K562 (cell line): Measurements from ENCODE around the gene HSPB6. TPM values are rescaled to one million over a fixed set of nuclear protein-coding genes. Genes with fewer than 3 reads are reported as not detected.

Experiments used
- ATAC-seq: fragments of 200-7000 bp; cut with Tn5 transposase; 3 replicates; pipeline ENCODE4 v1.9.1; 2020; ENCODE audit warnings: moderate library complexity
- BruUV-seq: library from RNA; stranded (reverse); fragments of 400-500 nt; replicated peaks from 2 replicates; lab custom pipeline; 2021; lab: Mats Ljungman, UMichigan
- CTCF ChIA-PET: fragments of 300-600 bp; formaldehyde crosslinking; extraction: SDS; loops from one replicate; lab custom pipeline; 2021; ENCODE audit warnings: low intra/inter-chr PET ratio; lab: Yijun Ruan, JAX
- POLR2A ChIA-PET: fragments of 300-600, 350-650 bp; sonication (Branson Sonifier 250); formaldehyde crosslinking; extraction: SDS; loops from one replicate; lab custom pipeline; 2021; ENCODE audit warnings: antibody characterized with exemption, inconsistent platforms; lab: Yijun Ruan, JAX
- DNase-seq, 4 experiments: peaks; one replicate each; pipeline versions ENCODE4 v3.0.0 to v3.0.0-alpha.2; 2011 to 2018; ENCODE audit warnings: low spot score in 3 of 4, mixed read lengths in 3 of 4; ENCODE audit errors: extremely low read depth in 1 of 4
- FAIRE-seq: peaks from 2 replicates; lab custom pipeline; 2011; peaks lifted over from hg19 to GRCh38; lab: Jason Lieb, UNC
- H2AFZ ChIP-seq: 2 replicates; pipeline ENCODE4 v1.6.0; 2011; ENCODE audit warnings: low read depth, low read length, control low read depth, inconsistent platforms
- H3K27ac ChIP-seq: fragments of 200-600 bp; 3 replicates; pipeline ENCODE4 v1.8.0; 2011; ENCODE audit warnings: low read depth, mild to moderate bottlenecking, control low read depth, inconsistent platforms, low read length, moderate library complexity, mixed read lengths; ENCODE audit errors: extremely low read depth
- H3K27me3 ChIP-seq, 2 experiments: fragments of 300-600 bp in 1 of 2; 2 replicates in 1 of 2; 3 replicates in 1 of 2; pipeline versions ENCODE4 v1.6.0 to v1.8.0; 2011; ENCODE audit warnings: inconsistent platforms in 2 of 2, low read length in 2 of 2, mild to moderate bottlenecking in 1 of 2, mixed read lengths in 1 of 2, moderate library complexity in 1 of 2; ENCODE audit not compliant: control insufficient read depth in 2 of 2, insufficient read depth in 2 of 2
- H3K36me3 ChIP-seq: fragments of 300-600 bp; 3 replicates; pipeline ENCODE4 v1.8.0; 2011; ENCODE audit warnings: mild to moderate bottlenecking, low read length, inconsistent platforms; ENCODE audit not compliant: control insufficient read depth, insufficient read depth
- H3K4me1 ChIP-seq, 2 experiments: fragments of 200-600 bp in 1 of 2; replicated peaks in 1 of 2; 2 replicates in 1 of 2; 3 replicates in 1 of 2; pipeline versions ENCODE4 v1.5.1 to v1.8.0; 2011; ENCODE audit warnings: inconsistent platforms in 2 of 2, low read length in 2 of 2, mild to moderate bottlenecking in 1 of 2, mixed read lengths in 1 of 2, moderate library complexity in 1 of 2; ENCODE audit not compliant: control insufficient read depth in 2 of 2, insufficient read depth in 2 of 2
- H3K4me2 ChIP-seq: 2 replicates; pipeline ENCODE4 v1.6.1; 2011; ENCODE audit warnings: low read length, control low read depth, inconsistent platforms, mixed read lengths; ENCODE audit not compliant: insufficient read depth
- H3K4me3 ChIP-seq: fragments of 200-600 bp; sonication (generic), shearing (Covaris generic); 2 replicates; pipeline ENCODE4 v1.5.1; 2016; ENCODE audit warnings: control low read depth, inconsistent platforms
- H3K79me2 ChIP-seq: fragments of 200-600 bp; 3 replicates; pipeline ENCODE4 v1.8.0; 2011; ENCODE audit warnings: low read length, inconsistent platforms; ENCODE audit not compliant: control insufficient read depth, insufficient read depth
- H3K9ac ChIP-seq, 2 experiments: 2 replicates each; pipeline versions ENCODE4 v1.6.0 to v1.6.1; 2011; ENCODE audit warnings: low read depth in 2 of 2, low read length in 2 of 2, control low read depth in 1 of 2, inconsistent platforms in 1 of 2, mild to moderate bottlenecking in 1 of 2, mixed read lengths in 1 of 2; ENCODE audit not compliant: insufficient read depth in 1 of 2
- H3K9me1 ChIP-seq: one replicate; pipeline ENCODE4 v1.6.0; 2011; ENCODE audit warnings: inconsistent platforms, mild to moderate bottlenecking, low read length, moderate library complexity; ENCODE audit not compliant: control insufficient read depth, insufficient read depth
- H3K9me3 ChIP-seq: replicated peaks from 2 replicates; pipeline ENCODE4 v1.5.1; 2011; ENCODE audit warnings: low read depth, low read length, inconsistent platforms; ENCODE audit not compliant: control insufficient read depth, insufficient read depth
- H4K20me1 ChIP-seq: replicated peaks from 2 replicates; pipeline ENCODE4 v1.6.1; 2011; ENCODE audit warnings: low read length, inconsistent platforms, mixed read lengths; ENCODE audit not compliant: control insufficient read depth, insufficient read depth
- CREB1 ChIP-seq, 2 experiments: sonication (generic) in 1 of 2; formaldehyde crosslinking in 1 of 2; IDR thresholded peaks; 2 replicates each; pipeline versions ENCODE4 v1.6.1 to v1.8.0; 2012 to 2022; ENCODE audit warnings: inconsistent platforms in 1 of 2, mild to moderate bottlenecking in 1 of 2, missing genetic modification reagents in 1 of 2, moderate library complexity in 1 of 2
- ESRRB ChIP-seq: fragments of 250-450 bp; sonication (Bioruptor Pico); IDR thresholded peaks from 2 replicates; pipeline ENCODE4 v1.5.0; 2020; ENCODE audit warnings: mild to moderate bottlenecking, moderate library complexity, borderline replicate concordance
- FIP1L1 ChIP-seq: fragments of 200-400 bp; formaldehyde crosslinking; IDR thresholded peaks from 2 replicates; pipeline ENCODE4 v1.6.1; 2018; ENCODE audit warnings: mild to moderate bottlenecking, low read depth, low read length; ENCODE audit not compliant: poor library complexity, severe bottlenecking
- HDAC1 ChIP-seq, 2 experiments: fragments of 450-650 bp; IDR thresholded peaks; 2 replicates each; pipeline ENCODE4 v1.6.1; 2016 to 2017; ENCODE audit warnings: inconsistent platforms in 1 of 2, mild to moderate bottlenecking in 1 of 2, moderate library complexity in 1 of 2
- KDM2B ChIP-seq: fragments of 250-450 bp; sonication (Bioruptor Pico); IDR thresholded peaks from 2 replicates; pipeline ENCODE4 v1.8.0; 2021; ENCODE audit warnings: mild to moderate bottlenecking, moderate library complexity
- RBM22 ChIP-seq: fragments of 200-400 bp; formaldehyde crosslinking; IDR thresholded peaks from 2 replicates; pipeline ENCODE4 v1.6.1; 2018; ENCODE audit warnings: low read length, low read depth; ENCODE audit not compliant: poor library complexity, severe bottlenecking
- WGBS: fragments of 100-300 bp; shearing (Covaris generic); methylation state at CpG from one replicate; pipeline ENCODE4 v1.1.6; 2016; ENCODE audit warnings: low coverage, mixed read lengths; ENCODE audit not compliant: insufficient coverage; ENCODE audit errors: missing lambda C conversion rate; 5-methylcytosine and 5-hydroxymethylcytosine counted together
- in situ Hi-C: fragments of 300-500 bp; cut with MboI; formaldehyde crosslinking; loops from 4 replicates; pipeline ENCODE4 v1.15.0; 2018; ENCODE audit warnings: inconsistent platforms, mixed read lengths
- intact Hi-C: fragments of 100-400 bp; cut with micrococcal nuclease; formaldehyde crosslinking; loops from 2 replicates; pipeline ENCODE4 v1.14.2; 2022
- polyA plus RNA-seq, 8 experiments: library from polyadenylated mRNA; depleted of rRNA in 4 of 8; stranded (reverse) in 5 of 8; unstranded in 3 of 8; fragments of >200 nt; fragmentation: Nextera tagmentation in 2 of 8; fragmentation: Illumina TruSeq in 1 of 8; extraction: Ambion mirVana in 2 of 8; extraction: Trizol in 1 of 8; gene quantifications; 2 replicates each; pipeline versions ENCODE4 v1.2.1 to v1.2.3, GENCODE V29; 2011 to 2014; ENCODE audit warnings: inconsistent platforms in 1 of 8, missing spikeins in 1 of 8
- total RNA-seq, 7 experiments: library from RNA; depleted of rRNA in 6 of 7; stranded (reverse); fragments of >200 nt in 6 of 7; fragmentation: Illumina TruSeq in 2 of 7; extraction: Trizol in 2 of 7; gene quantifications; 2 replicates each; pipeline versions ENCODE4 v1.2.1 to v1.2.3, GENCODE V29; 2011 to 2021; ENCODE audit warnings: low replicate concordance in 1 of 7
- TF ChIP-seq, protein P1 (sequence below), 2 experiments: fragments of 450-650 bp; formaldehyde crosslinking in 1 of 2; IDR thresholded peaks; 2 replicates each; pipeline versions ENCODE4 v1.4.0 to v1.6.1; 2014 to 2020; ENCODE audit warnings: mild to moderate bottlenecking in 2 of 2, borderline replicate concordance in 1 of 2, low read depth in 1 of 2
- TF ChIP-seq, protein P2 (sequence below): IDR thresholded peaks from 2 replicates; pipeline ENCODE4 v1.6.1; 2016; ENCODE audit warnings: missing genetic modification characterization, missing compliant biosample characterization
- TF ChIP-seq, protein P3 (sequence below): fragments of 250-450 bp; sonication (Bioruptor Pico); IDR thresholded peaks from 2 replicates; pipeline ENCODE4 v1.8.0; 2022; ENCODE audit warnings: inconsistent platforms, mild to moderate bottlenecking, moderate library complexity, borderline replicate concordance

The HSPB6 gene
- total and polyA plus RNA-seq, 9 of the 15 experiments (the other 6 are each of a cell fraction or from before 2014, with no cell fraction given): 0.55 TPM; not detected in 8

DNA sequence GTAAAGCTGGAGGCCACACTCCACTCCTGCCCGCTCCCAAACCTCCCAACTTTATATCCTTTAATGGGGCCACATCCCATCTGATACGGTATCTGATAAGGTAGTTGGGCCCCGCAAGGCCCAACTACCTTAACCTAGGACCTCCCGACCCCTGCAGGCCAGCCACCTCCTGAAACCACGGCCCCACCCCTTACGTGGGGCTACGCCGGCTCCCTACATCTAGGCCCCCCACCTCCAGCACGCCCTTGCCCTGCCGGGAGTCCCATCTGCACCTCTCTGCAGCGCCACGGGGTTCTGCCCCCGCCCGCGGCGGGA, 16.8 kb downstream of the HSPB6 start:
- in situ Hi-C loops: no loop called here
- FAIRE-seq (no peak), DNase-seq (no peak), ATAC-seq (peak; percentile 45)
- Histone ChIP-seq H3K27ac (peak overlapping the region; percentile 66), H3K4me3 (peak overlapping the region; percentile 65), H3K36me3 (peaks cover 60% of the 10 kb centered on the region; the same call in 2 of the 3 replicates), H3K79me2 (no peaks in the 10 kb centered on the region; the same call in 2 of the 3 replicates), H2AFZ (peak overlapping the region; percentile 84), H3K9me1 (no peaks in the 10 kb centered on the region), H3K27me3 (no peaks in the 10 kb centered on the region), H3K4me2 (peak overlapping the region; percentile 82), H3K4me1 (peaks cover 24 to 53% of the 10 kb centered on the region in 2 experiments; a peak in 4 of 5 replicates), H3K9me3 (no peaks in the 10 kb centered on the region), H3K9ac (peak overlapping the region; percentile 53 to 92), H4K20me1 (no peaks in the 10 kb centered on the region)
- CTCF ChIA-PET: no interaction called here
- BruUV-seq: no TSS peak
- intact Hi-C loops: loop anchor here (10.0 kb wide), 1 partner anchor 95 kb away; the partner anchor contains the start of genes COX6B1 and ETV2
- WGBS: 6% methylated on average over 16 of the region's 16 CpGs
- POLR2A ChIA-PET: interaction anchor here (0.6 to 2.7 kb wide), 12 partner anchors 9 to 343 kb away, joined by 3 to 19 read pairs (median 4); partner anchors contain the start of genes PROSER3 and ZBTB32
- TF ChIP-seq, protein P1, sequence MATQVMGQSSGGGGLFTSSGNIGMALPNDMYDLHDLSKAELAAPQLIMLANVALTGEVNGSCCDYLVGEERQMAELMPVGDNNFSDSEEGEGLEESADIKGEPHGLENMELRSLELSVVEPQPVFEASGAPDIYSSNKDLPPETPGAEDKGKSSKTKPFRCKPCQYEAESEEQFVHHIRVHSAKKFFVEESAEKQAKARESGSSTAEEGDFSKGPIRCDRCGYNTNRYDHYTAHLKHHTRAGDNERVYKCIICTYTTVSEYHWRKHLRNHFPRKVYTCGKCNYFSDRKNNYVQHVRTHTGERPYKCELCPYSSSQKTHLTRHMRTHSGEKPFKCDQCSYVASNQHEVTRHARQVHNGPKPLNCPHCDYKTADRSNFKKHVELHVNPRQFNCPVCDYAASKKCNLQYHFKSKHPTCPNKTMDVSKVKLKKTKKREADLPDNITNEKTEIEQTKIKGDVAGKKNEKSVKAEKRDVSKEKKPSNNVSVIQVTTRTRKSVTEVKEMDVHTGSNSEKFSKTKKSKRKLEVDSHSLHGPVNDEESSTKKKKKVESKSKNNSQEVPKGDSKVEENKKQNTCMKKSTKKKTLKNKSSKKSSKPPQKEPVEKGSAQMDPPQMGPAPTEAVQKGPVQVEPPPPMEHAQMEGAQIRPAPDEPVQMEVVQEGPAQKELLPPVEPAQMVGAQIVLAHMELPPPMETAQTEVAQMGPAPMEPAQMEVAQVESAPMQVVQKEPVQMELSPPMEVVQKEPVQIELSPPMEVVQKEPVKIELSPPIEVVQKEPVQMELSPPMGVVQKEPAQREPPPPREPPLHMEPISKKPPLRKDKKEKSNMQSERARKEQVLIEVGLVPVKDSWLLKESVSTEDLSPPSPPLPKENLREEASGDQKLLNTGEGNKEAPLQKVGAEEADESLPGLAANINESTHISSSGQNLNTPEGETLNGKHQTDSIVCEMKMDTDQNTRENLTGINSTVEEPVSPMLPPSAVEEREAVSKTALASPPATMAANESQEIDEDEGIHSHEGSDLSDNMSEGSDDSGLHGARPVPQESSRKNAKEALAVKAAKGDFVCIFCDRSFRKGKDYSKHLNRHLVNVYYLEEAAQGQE (IDR thresholded peaks at IDR 0.05; ENCODE audit: borderline replicate concordance): no peak
- TF ChIP-seq, protein P1 (CRISPR knock-in tag; IDR thresholded peaks at IDR 0.05; ENCODE audit: low read depth): peak; percentile 18; the same call in 1 of the 2 replicates
- TF ChIP-seq FIP1L1 (peak; percentile 52), HDAC1 (IDR thresholded peaks at IDR 0.05) (peak in 1 of 2 experiments; percentile 19; a peak in 1 of 4 replicates), CREB1 (IDR thresholded peaks at IDR 0.05) (no peak), CREB1 (CRISPR knock-in tag; IDR thresholded peaks at IDR 0.05) (0 out of 2 replicates have a peak, but pooled peaks have one; percentile 24), RBM22 (peak; percentile 79), KDM2B (CRISPR knock-in tag) (0 out of 2 replicates have a peak, but pooled peaks have one; percentile 86), ESRRB (CRISPR knock-in tag) (no peak)
- TF ChIP-seq, protein P2, sequence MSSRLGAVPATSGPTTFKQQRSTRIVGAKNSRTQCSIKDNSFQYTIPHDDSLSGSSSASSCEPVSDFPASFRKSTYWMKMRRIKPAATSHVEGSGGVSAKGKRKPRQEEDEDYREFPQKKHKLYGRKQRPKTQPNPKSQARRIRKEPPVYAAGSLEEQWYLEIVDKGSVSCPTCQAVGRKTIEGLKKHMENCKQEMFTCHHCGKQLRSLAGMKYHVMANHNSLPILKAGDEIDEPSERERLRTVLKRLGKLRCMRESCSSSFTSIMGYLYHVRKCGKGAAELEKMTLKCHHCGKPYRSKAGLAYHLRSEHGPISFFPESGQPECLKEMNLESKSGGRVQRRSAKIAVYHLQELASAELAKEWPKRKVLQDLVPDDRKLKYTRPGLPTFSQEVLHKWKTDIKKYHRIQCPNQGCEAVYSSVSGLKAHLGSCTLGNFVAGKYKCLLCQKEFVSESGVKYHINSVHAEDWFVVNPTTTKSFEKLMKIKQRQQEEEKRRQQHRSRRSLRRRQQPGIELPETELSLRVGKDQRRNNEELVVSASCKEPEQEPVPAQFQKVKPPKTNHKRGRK (tag): no peak
- TF ChIP-seq, protein P3, sequence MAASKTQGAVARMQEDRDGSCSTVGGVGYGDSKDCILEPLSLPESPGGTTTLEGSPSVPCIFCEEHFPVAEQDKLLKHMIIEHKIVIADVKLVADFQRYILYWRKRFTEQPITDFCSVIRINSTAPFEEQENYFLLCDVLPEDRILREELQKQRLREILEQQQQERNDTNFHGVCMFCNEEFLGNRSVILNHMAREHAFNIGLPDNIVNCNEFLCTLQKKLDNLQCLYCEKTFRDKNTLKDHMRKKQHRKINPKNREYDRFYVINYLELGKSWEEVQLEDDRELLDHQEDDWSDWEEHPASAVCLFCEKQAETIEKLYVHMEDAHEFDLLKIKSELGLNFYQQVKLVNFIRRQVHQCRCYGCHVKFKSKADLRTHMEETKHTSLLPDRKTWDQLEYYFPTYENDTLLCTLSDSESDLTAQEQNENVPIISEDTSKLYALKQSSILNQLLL: no peak
